GM23338 (cell line): Measurements from ENCODE around the gene TMEM217. TPM values are rescaled to one million over a fixed set of nuclear protein-coding genes. Genes with fewer than 3 reads are reported as not detected.

Experiments
- ATAC-seq: fragments of 200-7000 bp; cut with Tn5 transposase; 3 replicates; pipeline ENCODE4 v1.9.1; 2020
- DNase-seq: peaks from one replicate; pipeline ENCODE4 v3.0.0-alpha.2; 2015; ENCODE audit warnings: low spot score
- H2AFZ ChIP-seq: fragments of 200-600 bp; sonication (generic); 2 replicates; pipeline ENCODE4 v1.8.0; 2016; ENCODE audit warnings: antibody characterized with exemption, mild to moderate bottlenecking, moderate library complexity
- H3F3A ChIP-seq: fragments of 200-600 bp; sonication (generic); replicated peaks from 2 replicates; pipeline ENCODE4 v1.8.0; 2017; ENCODE audit warnings: antibody characterized with exemption, mixed run types, low read depth
- H3K27ac ChIP-seq: fragments of 200-600 bp; sonication (generic); 2 replicates; pipeline ENCODE4 v1.6.1; 2016; ENCODE audit warnings: low read depth
- H3K27me3 ChIP-seq: fragments of 200-600 bp; sonication (generic); 2 replicates; pipeline ENCODE4 v1.8.0; 2016; ENCODE audit warnings: mild to moderate bottlenecking, mixed run types, moderate library complexity; ENCODE audit not compliant: insufficient read depth
- H3K36me3 ChIP-seq: fragments of 200-600 bp; sonication (generic); 2 replicates; pipeline ENCODE4 v1.8.0; 2016; ENCODE audit warnings: mild to moderate bottlenecking; ENCODE audit not compliant: insufficient read depth
- H3K4me1 ChIP-seq: fragments of 200-600 bp; sonication (generic); 2 replicates; pipeline ENCODE4 v1.8.0; 2016; ENCODE audit warnings: mild to moderate bottlenecking, moderate library complexity; ENCODE audit not compliant: insufficient read depth
- H3K4me2 ChIP-seq: fragments of 200-600 bp; sonication (generic); 2 replicates; pipeline ENCODE4 v1.7.1; 2017; ENCODE audit warnings: mixed run types
- H3K4me3 ChIP-seq: fragments of 200-600 bp; sonication (generic); 2 replicates; pipeline ENCODE4 v1.6.1; 2016; ENCODE audit warnings: mixed run types
- H3K79me2 ChIP-seq: fragments of 200-600 bp; sonication (generic); replicated peaks from 2 replicates; pipeline ENCODE4 v1.8.0; 2017; ENCODE audit warnings: mild to moderate bottlenecking; ENCODE audit not compliant: insufficient read depth
- H3K9me2 ChIP-seq: fragments of 200-600 bp; sonication (generic); 2 replicates; pipeline ENCODE4 v1.8.0; 2017; ENCODE audit not compliant: insufficient read depth
- H4K20me1 ChIP-seq: fragments of 200-600 bp; sonication (generic); replicated peaks from 2 replicates; pipeline ENCODE4 v1.8.0; 2017; ENCODE audit warnings: mild to moderate bottlenecking; ENCODE audit not compliant: insufficient read depth
- H3K27ac Mint-ChIP-seq: 2 replicates; pipeline ENCODE4 v1.8.0; 2020; ENCODE audit warnings: inconsistent platforms, mild to moderate bottlenecking, moderate library complexity, mixed read lengths
- H3K27me3 Mint-ChIP-seq: 3 replicates; pipeline ENCODE4 v1.8.0; 2022; ENCODE audit warnings: low read depth, mild to moderate bottlenecking, moderate library complexity, mixed read lengths, inconsistent platforms; ENCODE audit not compliant: insufficient read depth, poor library complexity
- H3K36me3 Mint-ChIP-seq: 3 replicates; pipeline ENCODE4 v1.8.0; 2021; ENCODE audit warnings: low read depth, mild to moderate bottlenecking, inconsistent platforms, moderate library complexity, mixed read lengths
- H3K4me1 Mint-ChIP-seq: 3 replicates; pipeline ENCODE4 v1.8.0; 2020; ENCODE audit warnings: mild to moderate bottlenecking, inconsistent platforms, mixed read lengths
- H3K4me3 Mint-ChIP-seq: 3 replicates; pipeline ENCODE4 v1.8.0; 2021; ENCODE audit warnings: moderate library complexity, mild to moderate bottlenecking, inconsistent platforms, mixed read lengths
- H3K9me3 Mint-ChIP-seq: 3 replicates; pipeline ENCODE4 v1.8.0; 2020; ENCODE audit warnings: moderate library complexity, mild to moderate bottlenecking, inconsistent platforms, mixed read lengths
- CREB1 ChIP-seq: fragments of 250-450 bp; sonication (Bioruptor Pico); IDR thresholded peaks from 2 replicates; pipeline ENCODE4 v1.5.0; 2020; ENCODE audit warnings: low read depth, mild to moderate bottlenecking, moderate library complexity
- EZH2 ChIP-seq: fragments of 200-600 bp; sonication (generic); IDR thresholded peaks from one replicate; pipeline ENCODE4 v1.8.0; 2017; ENCODE audit warnings: antibody characterized with exemption, mild to moderate bottlenecking, low read depth; ENCODE audit not compliant: unreplicated experiment
- EZH2phosphoT487 ChIP-seq: fragments of 200-600 bp; sonication (generic); IDR thresholded peaks from one replicate; pipeline ENCODE4 v1.8.1; 2018; ENCODE audit warnings: antibody characterized with exemption; ENCODE audit not compliant: unreplicated experiment
- JUNB ChIP-seq: IDR thresholded peaks from one replicate; pipeline ENCODE4 v1.6.1; 2016; ENCODE audit warnings: antibody characterized with exemption; ENCODE audit not compliant: unreplicated experiment
- NANOG ChIP-seq: IDR thresholded peaks from 2 replicates; pipeline ENCODE4 v1.6.1; 2016; ENCODE audit warnings: antibody characterized with exemption, borderline replicate concordance
- POLR2AphosphoS5 ChIP-seq: IDR thresholded peaks from 2 replicates; pipeline ENCODE4 v1.6.1; 2016; ENCODE audit warnings: antibody characterized with exemption, low read depth
- REST ChIP-seq: IDR thresholded peaks from one replicate; pipeline ENCODE4 v1.6.1; 2018; ENCODE audit warnings: antibody characterized with exemption; ENCODE audit not compliant: unreplicated experiment
- STAT1 ChIP-seq: IDR thresholded peaks from one replicate; pipeline ENCODE4 v1.6.1; 2016; ENCODE audit warnings: antibody characterized with exemption; ENCODE audit not compliant: unreplicated experiment
- ZNF114 ChIP-seq: fragments of 250-450 bp; sonication (Bioruptor Pico); IDR thresholded peaks from 2 replicates; pipeline ENCODE4 v1.5.0; 2020; ENCODE audit warnings: mild to moderate bottlenecking, moderate library complexity
- ZNF331 ChIP-seq: fragments of 250-450 bp; sonication (Bioruptor Pico); IDR thresholded peaks from 2 replicates; pipeline ENCODE4 v1.5.0; 2020; ENCODE audit warnings: low read depth, mild to moderate bottlenecking, moderate library complexity
- polyA plus RNA-seq: library from polyadenylated mRNA; unstranded; fragments of >200 nt; fragmentation: Nextera tagmentation; extraction: Ambion mirVana; gene quantifications from 2 replicates; pipeline ENCODE4 v1.2.1, GENCODE V29; 2016
- total RNA-seq: library from RNA; depleted of rRNA; stranded (reverse); fragments of >200 nt; shearing (Covaris generic); gene quantifications from 2 replicates; pipeline ENCODE4 v1.2.3, GENCODE V29; 2014
- TF ChIP-seq, protein P1 (sequence below), 2 experiments: fragments of 200-600 bp in 1 of 2; sonication (generic) in 1 of 2; conservative IDR thresholded peaks; 2 replicates each; pipeline versions ENCODE4 v1.5.1 to v1.6.1; 2016 to 2017; ENCODE audit warnings: antibody characterized with exemption in 2 of 2, low read depth in 2 of 2, mild to moderate bottlenecking in 2 of 2, moderate library complexity in 1 of 2
- TF ChIP-seq, protein P2 (sequence below): fragments of 250-450 bp; sonication (Bioruptor Pico); IDR thresholded peaks from 2 replicates; pipeline ENCODE4 v1.5.0; 2020; ENCODE audit warnings: mild to moderate bottlenecking, moderate library complexity
- TF ChIP-seq, protein P3 (sequence below): IDR thresholded peaks from 2 replicates; pipeline ENCODE4 v1.6.1; 2016; ENCODE audit warnings: antibody characterized with exemption

The TMEM217 gene
- total and polyA plus RNA-seq, 2 experiments from 2014 or later: 1.3 TPM; not detected in 1

DNA sequence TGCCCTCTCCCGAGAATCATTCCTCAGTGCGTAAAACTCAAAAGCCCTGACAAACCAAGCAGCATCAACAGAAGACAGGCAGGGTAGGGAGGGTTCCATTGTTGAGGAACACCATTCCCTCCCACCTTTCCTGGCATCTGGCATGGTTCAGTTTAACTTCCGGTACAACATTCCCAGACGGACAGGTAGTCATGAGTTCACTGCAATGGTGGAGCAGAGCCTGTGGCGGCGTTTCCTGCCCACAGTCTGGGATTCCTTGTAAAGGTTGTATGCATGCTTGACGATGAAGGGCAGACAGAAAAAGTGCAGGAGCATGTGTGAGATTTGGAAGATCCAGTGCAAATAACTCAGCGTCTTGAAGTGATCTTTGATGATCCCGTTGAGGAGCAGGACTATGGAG lies 45.7 kb downstream of the TMEM217 start:
- H3K79me2 ChIP-seq: no peaks in the 10 kb centered on the region
- no peaks in the 10 kb centered on the region; the same call in none of the 2 replicates for H3F3A ChIP-seq
- H3K4me3 ChIP-seq: no peak overlapping the region
- no peaks in the 10 kb centered on the region; the same call in 1 of the 2 replicates for H3K4me1 ChIP-seq
- no peak overlapping the region for H3K27ac ChIP-seq
- H3K9me2 ChIP-seq: no peaks in the 10 kb centered on the region
- no peak overlapping the region for H3K4me2 ChIP-seq
- no peak for ATAC-seq
- no peaks in the 10 kb centered on the region for H3K27me3 ChIP-seq
- DNase-seq: no peak
- Mint-ChIP-seq H3K4me1 (no peaks in the 10 kb centered on the region; the same call in 2 of the 3 replicates), H3K36me3 (no peaks in the 10 kb centered on the region), H3K4me3 (no peak overlapping the region), H3K27me3 (peaks cover 8% of the 10 kb centered on the region), H3K27ac (no peak overlapping the region), H3K9me3 (no peaks in the 10 kb centered on the region; the same call in 2 of the 3 replicates)
- no peaks in the 10 kb centered on the region for H4K20me1 ChIP-seq
- no peak overlapping the region for H2AFZ ChIP-seq
- H3K36me3 ChIP-seq: no peaks in the 10 kb centered on the region
- TF ChIP-seq EZH2 (no peak), NANOG (no peak), REST (no peak), EZH2phosphoT487 (no peak), CREB1 (no peak), POLR2AphosphoS5 (no peak), ZNF114 (no peak), ZNF331 (CRISPR knock-in tag) (no peak), STAT1 (no peak), JUNB (no peak)
- TF ChIP-seq, protein P1, sequence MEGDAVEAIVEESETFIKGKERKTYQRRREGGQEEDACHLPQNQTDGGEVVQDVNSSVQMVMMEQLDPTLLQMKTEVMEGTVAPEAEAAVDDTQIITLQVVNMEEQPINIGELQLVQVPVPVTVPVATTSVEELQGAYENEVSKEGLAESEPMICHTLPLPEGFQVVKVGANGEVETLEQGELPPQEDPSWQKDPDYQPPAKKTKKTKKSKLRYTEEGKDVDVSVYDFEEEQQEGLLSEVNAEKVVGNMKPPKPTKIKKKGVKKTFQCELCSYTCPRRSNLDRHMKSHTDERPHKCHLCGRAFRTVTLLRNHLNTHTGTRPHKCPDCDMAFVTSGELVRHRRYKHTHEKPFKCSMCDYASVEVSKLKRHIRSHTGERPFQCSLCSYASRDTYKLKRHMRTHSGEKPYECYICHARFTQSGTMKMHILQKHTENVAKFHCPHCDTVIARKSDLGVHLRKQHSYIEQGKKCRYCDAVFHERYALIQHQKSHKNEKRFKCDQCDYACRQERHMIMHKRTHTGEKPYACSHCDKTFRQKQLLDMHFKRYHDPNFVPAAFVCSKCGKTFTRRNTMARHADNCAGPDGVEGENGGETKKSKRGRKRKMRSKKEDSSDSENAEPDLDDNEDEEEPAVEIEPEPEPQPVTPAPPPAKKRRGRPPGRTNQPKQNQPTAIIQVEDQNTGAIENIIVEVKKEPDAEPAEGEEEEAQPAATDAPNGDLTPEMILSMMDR (conservative IDR thresholded peaks at IDR 0.05; ENCODE audit: low read depth in 2 of 2): no peak
- TF ChIP-seq, protein P2, sequence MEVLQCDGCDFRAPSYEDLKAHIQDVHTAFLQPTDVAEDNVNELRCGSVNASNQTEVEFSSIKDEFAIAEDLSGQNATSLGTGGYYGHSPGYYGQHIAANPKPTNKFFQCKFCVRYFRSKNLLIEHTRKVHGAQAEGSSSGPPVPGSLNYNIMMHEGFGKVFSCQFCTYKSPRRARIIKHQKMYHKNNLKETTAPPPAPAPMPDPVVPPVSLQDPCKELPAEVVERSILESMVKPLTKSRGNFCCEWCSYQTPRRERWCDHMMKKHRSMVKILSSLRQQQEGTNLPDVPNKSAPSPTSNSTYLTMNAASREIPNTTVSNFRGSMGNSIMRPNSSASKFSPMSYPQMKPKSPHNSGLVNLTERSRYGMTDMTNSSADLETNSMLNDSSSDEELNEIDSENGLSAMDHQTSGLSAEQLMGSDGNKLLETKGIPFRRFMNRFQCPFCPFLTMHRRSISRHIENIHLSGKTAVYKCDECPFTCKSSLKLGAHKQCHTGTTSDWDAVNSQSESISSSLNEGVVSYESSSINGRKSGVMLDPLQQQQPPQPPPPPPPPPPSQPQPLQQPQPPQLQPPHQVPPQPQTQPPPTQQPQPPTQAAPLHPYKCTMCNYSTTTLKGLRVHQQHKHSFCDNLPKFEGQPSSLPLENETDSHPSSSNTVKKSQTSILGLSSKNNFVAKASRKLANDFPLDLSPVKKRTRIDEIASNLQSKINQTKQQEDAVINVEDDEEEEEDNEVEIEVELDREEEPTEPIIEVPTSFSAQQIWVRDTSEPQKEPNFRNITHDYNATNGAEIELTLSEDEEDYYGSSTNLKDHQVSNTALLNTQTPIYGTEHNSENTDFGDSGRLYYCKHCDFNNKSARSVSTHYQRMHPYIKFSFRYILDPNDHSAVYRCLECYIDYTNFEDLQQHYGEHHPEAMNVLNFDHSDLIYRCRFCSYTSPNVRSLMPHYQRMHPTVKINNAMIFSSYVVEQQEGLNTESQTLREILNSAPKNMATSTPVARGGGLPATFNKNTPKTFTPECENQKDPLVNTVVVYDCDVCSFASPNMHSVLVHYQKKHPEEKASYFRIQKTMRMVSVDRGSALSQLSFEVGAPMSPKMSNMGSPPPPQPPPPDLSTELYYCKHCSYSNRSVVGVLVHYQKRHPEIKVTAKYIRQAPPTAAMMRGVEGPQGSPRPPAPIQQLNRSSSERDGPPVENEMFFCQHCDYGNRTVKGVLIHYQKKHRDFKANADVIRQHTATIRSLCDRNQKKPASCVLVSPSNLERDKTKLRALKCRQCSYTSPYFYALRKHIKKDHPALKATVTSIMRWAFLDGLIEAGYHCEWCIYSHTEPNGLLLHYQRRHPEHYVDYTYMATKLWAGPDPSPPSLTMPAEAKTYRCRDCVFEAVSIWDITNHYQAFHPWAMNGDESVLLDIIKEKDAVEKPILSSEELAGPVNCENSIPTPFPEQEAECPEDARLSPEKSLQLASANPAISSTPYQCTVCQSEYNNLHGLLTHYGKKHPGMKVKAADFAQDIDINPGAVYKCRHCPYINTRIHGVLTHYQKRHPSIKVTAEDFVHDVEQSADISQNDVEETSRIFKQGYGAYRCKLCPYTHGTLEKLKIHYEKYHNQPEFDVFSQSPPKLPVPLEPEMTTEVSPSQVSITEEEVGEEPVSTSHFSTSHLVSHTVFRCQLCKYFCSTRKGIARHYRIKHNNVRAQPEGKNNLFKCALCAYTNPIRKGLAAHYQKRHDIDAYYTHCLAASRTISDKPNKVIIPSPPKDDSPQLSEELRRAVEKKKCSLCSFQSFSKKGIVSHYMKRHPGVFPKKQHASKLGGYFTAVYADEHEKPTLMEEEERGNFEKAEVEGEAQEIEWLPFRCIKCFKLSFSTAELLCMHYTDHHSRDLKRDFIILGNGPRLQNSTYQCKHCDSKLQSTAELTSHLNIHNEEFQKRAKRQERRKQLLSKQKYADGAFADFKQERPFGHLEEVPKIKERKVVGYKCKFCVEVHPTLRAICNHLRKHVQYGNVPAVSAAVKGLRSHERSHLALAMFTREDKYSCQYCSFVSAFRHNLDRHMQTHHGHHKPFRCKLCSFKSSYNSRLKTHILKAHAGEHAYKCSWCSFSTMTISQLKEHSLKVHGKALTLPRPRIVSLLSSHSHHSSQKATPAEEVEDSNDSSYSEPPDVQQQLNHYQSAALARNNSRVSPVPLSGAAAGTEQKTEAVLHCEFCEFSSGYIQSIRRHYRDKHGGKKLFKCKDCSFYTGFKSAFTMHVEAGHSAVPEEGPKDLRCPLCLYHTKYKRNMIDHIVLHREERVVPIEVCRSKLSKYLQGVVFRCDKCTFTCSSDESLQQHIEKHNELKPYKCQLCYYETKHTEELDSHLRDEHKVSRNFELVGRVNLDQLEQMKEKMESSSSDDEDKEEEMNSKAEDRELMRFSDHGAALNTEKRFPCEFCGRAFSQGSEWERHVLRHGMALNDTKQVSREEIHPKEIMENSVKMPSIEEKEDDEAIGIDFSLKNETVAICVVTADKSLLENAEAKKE: no peak
- TF ChIP-seq, protein P3, sequence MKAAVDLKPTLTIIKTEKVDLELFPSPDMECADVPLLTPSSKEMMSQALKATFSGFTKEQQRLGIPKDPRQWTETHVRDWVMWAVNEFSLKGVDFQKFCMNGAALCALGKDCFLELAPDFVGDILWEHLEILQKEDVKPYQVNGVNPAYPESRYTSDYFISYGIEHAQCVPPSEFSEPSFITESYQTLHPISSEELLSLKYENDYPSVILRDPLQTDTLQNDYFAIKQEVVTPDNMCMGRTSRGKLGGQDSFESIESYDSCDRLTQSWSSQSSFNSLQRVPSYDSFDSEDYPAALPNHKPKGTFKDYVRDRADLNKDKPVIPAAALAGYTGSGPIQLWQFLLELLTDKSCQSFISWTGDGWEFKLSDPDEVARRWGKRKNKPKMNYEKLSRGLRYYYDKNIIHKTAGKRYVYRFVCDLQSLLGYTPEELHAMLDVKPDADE: no peak
